Activated CD8-positive, alpha-beta memory T cell treated with anti-CD3 and anti-CD28 coated beads for 24 hours (primary cell): ENCODE measurements around the gene ZNF91.
"Not testable (repeated sequence)": the region's sequence is repeated elsewhere in the genome, so short reads cannot be mapped to it uniquely, and the experiment has no call there.

Experiments
- DNase-seq: peaks from one replicate; pipeline ENCODE4 v3.0.0-alpha.2; 2020

ZNF91 gene

DNA sequence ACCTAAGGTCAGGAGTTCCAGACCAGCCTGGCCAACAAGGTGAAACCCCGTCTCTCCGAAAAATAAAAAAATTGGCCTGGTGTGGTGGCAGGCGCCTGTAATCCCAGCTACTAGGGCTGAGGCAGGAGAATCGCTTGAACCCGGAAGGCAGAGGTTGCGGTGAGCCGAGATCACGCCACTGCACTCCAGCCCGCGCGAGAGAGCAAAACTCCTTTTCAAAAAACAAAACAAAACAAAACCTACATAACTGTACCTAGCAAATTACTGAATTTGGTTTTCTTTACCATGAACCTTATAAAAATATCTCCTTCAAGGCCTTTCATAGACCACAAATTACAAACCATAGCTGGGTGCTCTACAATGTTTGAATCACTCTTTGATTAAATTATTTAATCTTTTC lies 760 bp downstream of the ZNF91 start:
- peak; percentile 64 for DNase-seq

DNA sequence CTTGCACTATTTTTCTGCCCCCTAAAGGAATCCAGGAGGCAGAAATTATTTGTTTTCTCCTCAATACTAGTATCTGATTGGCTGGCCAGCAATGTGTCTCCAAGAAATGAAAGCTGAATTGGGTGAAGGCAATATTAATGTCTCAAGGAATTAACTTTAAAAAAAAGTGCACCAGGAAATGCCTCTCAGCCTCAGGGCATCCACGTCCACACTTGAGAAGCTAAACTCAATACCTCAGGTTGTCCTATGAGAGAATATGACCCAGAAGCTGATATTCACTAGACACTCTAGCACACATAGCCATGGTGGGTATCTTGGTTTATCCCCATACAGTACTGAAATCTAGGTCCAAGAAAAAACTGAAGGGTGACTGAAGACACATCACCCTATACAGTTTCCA lies 2.1 kb downstream of the ZNF91 start:
- DNase-seq: no peak

DNA sequence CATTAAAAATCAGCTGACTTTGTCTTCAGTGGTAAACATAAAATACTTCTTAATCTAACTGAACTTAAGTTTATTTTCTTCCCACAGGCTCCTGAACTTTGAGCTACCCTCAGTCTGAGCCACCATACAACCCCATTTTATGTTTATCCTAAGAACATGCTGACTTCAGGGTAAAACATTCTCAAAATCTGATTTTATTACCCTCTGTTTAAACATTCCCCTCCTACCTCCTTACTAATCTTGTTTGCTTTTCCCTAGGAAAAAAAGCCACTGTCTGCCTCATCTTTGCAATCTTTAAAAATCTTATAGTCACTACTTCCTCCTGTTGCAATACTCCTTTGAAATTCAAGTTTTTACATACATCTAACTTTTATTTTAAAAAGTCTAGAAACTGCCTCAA lies 4.0 kb downstream of the ZNF91 start:
- no peak for DNase-seq

DNA sequence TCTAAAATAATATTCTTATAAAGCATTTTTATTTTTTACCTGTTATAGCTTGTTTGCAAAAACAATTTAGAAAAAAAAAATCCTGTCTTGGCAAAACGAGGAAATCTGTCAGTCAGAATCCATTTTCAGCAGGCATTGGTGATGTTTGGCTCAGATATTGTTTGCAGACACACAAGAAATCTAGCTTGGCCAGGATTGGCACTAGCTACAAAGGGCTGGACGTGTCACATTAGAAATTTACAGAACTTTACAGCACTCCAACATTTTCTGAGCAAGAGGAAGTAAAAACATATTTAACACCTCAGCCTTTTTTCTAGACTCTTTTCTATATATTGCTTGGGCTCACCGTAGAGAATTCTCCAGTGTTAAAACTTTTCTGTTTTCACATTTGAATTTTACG lies 9.9 kb downstream of the ZNF91 start:
- DNase-seq: no peak

DNA sequence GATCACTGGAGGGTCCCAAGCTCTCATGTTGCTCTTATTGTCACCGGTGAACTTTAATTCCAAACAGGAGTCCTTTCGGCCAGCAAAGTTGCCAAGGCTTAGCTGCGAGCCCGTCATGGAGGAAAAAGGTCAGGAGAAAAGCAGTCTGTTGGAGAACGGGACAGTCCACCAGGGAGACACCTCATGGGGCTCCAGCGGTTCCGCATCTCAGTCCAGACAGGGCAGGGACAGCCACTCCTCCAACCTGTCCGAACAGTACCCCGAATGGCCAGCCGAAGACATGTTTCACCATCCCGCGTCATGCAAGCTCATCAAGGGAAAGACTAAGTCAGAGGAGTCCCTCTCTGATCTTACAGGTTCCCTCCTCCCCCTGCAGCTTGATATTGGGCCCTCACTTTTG lies 10.4 kb downstream of the ZNF91 start:
- DNase-seq: no peak

DNA sequence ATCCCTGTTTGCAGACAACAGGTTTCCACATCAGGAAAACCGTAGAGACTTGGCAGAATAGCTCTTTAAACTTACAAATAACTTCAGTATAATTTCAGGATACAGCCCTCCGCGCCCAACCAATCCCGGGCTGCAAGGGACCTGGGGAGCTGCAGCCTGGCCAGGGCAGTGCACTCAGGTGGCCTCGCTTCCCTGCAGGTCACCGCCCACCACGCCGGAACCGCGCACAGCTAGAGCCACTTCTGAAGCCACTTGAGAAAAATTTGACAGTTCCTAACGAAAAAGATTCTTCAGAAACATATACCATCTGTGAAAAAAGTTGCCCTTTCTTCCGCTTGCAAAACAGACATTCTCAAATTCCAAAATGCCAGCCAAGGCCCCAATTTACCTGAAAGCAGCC lies 11.1 kb downstream of the ZNF91 start:
- DNase-seq: no peak

DNA sequence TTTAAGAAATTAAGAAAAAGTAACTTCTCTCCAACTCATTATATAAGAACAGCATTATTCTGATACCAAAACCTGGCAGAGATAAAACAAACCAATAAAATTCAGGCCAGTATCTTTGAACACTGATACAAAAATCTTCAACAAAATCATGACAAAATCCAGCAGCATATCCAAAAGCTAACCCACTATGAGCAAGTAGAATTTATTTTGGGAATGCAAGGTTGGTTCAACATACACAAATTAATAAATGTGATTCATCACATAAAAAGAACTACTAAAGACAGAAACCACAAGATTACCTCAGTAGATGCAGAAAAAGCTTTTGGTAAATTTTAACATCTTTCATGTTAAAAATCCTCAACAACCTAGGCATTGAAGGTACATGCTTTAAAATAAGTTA lies 12.3 kb downstream of the ZNF91 start:
- no peak for DNase-seq

DNA sequence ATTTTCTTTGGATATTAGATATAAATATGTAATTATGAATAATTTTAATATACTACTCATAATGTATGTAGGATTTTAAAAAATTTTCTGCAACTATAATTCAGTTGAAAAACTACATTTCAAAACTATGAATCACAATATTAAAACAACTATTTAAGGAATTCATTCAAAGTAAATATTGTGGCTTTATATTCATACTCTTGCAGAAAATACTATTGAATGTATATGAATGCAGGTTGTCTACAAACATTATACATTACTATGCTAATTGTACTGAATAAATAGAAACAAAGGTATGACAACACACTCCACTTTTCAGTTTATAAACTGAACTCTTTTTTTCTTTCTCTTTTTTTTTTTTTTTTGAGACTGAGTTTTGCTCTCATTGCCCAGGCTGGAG lies 14.2 kb downstream of the ZNF91 start:
- DNase-seq: no peak

DNA sequence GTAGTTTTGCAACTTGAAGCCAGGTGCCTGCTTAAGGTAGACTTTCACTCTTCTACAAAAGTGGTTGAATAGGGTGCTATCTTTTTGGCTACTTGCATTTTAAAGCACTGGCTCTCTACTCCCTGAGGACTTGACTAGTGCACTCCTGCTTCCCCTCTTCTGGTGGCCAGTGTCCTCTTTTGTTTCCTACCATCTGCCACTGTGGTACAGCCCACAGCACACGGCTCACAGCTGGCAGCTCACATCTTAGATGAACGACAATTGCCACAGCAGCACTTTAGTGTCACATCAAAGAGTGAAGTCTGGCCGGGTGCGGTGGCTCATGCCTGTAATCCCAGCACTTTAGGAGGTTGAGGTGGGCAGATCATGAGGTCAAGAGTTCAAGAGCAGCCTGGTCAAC lies 15.6 kb downstream of the ZNF91 start:
- not testable (repeated sequence) for DNase-seq

DNA sequence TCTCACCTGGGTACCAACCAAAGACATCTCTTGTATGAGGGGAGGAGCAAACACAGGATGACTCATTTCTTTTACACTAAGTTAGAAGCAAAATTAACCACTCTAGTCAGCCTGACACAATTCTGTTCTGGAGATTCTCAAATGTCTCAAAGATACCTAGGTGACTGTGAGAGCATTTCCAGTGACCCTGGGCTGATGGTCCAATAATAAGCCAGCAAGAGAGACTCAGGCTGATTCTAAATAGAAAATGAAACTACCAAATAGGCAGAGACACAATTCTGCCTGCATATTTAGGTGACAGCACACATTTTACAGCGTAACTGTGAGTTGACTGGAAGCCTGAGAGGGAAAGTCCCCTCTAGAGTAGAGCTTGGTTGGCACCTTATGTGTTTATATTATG lies 16.3 kb downstream of the ZNF91 start:
- DNase-seq: no peak

DNA sequence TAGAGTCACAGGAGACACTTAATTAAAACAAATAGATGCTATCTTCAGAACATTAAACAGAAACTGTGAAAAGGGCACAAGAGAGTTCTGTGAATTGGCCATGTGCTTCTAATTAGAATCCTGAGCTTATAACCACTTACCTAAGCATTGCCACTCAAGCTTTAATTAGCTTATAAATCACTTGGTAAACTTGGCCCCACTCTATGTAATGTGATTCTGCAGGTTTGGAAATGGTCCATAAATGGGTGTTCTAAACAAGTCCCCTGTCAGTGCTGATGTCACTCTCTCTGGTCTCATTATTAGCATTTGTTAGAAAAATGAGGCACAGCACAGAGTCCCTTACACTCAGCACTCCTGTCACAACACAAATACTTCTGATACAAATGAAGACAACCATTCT lies 18.0 kb downstream of the ZNF91 start:
- no peak for DNase-seq

DNA sequence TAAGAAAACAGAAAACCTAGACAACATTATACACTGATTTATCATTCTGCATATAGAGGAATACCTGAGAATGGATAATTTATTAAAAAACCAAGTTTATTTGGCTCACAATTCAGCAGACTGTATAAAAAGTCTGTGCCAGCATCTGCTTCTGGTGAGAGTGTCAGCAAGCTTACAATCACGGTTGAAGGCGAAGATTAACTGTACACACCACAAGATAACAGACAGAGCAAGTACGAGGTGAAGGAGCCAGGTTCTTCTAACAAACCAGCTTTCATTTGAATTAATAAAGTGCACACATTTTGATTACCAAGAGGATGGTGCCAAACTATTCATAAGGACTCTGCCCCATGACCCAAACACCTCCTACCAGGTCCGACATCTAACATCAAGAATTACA lies 28.8 kb downstream of the ZNF91 start:
- DNase-seq: no peak

DNA sequence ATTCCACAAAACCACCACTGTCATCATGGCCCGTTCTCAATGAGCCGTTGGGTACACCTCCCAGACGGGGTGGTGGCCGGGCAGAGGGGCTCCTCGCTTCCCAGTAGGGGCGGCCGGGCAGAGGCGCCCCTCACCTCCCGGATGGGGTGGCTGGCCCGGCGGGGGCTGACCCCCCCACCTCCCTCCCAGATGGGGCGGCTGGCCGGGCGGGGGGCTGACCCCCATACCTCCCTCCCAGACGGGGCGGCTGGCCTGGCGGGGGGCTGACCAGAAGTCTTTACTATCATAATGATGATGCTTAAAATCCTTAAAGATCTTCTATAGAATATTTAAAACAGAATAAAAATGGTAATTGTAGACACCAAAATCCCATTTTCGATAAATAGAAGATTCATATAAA lies 29.2 kb downstream of the ZNF91 start:
- not testable (repeated sequence) for DNase-seq

DNA sequence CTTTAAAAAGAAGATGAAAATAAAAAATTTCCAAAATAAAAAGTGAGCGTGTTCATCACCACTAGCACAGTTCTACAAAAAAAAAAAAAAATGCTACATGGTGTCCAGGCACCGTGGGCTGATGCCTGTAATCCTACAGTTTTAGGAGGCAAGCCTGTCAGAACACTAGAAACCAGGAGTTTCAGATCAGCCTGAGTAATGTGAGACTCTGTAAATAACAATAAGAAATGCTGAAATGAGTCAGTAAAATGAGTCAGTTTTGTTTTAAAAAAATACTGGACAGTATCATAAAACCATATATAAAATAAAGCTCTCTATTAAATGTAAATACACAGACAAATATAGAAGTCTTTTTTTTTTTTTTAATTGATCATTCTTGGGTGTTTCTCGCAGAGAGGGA lies 30.0 kb downstream of the ZNF91 start:
- DNase-seq: no peak

DNA sequence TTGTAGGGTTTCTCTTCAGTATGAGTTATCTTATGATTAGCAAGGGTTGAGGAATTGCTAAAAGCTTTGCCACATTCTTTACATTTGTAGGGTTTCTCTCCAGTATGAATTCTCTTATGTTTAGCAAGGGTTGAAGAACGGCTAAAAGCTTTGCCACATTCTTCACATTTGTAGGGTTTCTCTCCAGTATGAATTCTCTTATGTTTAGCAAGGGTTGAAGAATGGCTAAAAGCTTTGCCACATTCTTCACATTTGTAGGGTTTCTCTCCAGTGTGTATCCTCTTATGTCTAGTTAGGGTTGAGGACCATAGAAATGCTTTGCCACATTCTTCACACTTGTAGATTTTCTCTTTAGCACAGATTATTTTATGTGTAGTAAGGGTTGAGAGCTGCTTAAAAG lies 33.4 kb downstream of the ZNF91 start:
- DNase-seq: not testable (repeated sequence)

DNA sequence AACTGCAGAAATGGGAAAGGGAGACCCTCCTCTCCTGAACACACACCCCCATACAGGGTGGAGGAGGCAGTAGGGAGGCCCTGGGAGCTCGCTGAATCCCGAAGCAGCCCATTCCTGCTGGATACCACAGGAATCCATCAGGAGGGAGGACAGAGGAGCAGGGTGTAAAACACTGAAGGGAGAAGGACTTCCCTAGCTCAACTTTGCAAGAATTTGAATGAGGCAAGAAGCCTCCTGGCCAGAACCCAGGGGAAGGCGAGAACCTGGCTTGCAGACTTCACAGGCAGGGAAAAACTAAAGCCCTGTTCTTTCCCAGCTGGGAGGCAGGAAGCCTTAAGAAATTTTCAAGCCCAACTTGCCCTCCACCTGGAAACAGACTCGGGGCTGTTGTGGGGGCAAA lies 43.5 kb downstream of the ZNF91 start:
- DNase-seq: no peak

DNA sequence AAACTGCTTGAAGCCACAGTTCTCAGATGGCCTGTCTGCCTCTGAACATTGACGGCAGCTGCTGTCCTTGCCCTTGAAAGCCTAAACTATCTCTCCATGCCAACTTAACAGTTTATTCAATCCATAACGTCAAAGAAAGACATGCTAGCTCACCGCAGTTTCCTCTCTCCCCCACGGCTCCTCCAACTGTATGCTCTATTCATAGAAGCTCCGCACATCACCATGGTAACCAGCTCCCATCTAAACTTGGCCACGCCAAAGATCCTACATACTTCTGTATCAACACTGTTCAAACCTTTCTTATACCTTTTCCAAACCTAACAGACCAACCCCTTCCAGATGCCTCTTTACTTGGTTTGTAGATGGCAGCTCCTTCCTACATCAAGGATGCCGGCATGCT lies 48.6 kb downstream of the ZNF91 start:
- no peak for DNase-seq

DNA sequence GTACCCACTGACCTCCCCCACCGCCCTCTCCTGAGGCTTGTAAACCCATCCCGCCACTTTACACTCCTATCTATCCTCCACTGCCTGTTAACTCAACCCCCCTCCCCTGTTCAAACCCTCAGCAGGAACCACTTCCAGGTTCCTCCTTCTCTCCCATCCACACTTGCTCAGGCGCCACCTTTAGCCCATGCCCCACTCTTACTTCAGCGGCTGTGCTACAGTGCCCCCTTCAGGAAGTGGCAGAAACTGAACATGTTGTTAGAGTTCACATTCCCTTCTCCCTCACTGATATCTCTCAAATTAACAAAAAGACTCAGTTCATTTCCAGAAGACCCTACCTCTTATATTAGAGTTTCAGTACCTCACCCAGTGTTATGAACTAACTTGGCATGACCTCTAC lies 49.4 kb downstream of the ZNF91 start:
- no peak for DNase-seq

DNA sequence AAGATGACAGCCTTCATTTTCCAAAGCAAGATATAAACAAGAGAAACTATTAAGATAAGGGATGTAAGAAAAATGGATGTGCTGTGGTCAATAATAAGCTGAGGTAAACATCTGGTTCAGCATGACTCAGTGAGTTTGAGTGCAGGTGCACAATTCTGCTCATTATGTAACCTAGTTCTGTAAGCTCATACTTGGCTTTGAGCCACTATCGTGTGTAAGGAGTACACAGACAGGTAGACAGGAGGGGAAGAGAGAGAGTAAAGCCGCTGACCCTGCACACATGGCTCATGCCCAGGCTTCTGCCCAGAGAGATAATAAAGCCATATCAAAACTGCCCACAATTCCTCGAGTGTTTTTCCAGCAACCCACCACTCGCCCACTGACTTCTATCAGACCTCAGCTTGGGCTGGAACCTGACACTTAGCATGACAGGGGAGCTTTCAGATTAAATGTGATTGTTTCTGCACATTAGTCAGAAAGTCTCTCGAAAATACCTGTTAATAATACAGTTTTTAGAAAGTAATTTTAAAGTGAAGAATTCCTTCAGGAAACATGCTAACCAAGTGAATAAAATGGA lies 51.7 kb downstream of the ZNF91 start:
- no peak for DNase-seq

DNA sequence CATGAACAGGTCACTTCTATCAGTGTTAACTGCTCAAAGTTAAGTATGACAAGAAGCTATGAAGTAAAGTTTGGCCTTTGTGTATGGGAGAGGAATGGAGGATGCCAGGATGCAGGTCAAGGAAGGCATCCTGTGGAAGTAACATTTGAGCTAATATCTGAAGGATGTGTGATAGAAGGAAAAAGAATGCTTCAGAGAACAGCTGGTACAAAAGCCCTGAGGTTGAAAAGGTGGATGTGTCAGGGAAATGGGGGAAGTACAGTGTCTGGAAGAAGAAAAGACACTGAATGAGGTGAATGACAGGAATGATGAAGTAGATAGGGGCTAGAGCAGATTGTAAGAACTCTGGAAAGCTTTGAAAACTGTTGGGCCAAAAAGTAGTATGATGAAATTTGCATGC lies 67.1 kb downstream of the ZNF91 start:
- no peak for DNase-seq

DNA sequence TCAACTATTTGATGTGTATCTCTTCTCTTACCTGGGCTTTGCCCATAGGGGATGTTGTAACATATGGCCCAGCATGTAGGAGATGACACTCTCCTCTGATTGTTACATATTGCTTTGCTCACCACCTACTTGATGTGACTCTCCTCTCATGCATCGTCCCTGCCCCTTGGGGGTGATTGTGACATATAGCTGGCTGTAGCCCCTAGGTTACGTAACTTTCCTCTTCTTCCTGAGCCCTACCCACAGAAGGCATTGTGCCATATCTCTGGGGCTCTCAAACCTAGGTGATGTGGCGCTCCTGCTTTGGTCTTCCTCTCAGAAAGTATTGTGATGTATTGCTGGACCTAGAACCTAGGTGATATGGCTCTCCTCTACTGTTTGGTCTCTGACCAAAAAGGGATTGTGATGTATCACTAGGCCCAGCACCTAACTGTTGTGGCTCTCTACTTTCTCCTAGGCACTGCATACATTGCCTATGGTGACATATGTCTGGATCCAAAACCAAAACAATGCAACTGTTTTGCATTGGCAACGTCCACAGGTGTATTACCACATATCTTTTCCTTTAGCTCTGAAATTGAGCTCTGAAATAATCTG lies 73.2 kb downstream of the ZNF91 start:
- no peak for DNase-seq

DNA sequence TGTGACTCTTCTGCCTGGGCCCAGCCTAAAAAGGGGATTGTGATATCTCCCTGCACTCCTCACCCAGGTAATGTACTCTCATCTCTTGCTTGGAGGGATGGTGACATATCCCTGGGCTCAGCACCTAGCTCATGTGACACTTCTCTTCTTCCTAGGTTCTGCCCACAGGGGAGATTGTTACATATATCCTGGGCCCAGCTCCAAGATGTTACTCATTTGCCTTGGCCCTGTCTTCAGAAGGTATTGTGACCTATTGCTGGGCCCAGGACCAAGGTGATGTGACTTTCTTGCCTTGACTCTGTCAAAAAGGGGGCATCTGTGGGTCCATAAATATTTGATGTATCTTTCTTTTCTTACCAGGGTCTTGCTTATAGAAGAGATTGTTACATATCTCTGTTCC lies 73.9 kb downstream of the ZNF91 start:
- not testable (repeated sequence) for DNase-seq

DNA sequence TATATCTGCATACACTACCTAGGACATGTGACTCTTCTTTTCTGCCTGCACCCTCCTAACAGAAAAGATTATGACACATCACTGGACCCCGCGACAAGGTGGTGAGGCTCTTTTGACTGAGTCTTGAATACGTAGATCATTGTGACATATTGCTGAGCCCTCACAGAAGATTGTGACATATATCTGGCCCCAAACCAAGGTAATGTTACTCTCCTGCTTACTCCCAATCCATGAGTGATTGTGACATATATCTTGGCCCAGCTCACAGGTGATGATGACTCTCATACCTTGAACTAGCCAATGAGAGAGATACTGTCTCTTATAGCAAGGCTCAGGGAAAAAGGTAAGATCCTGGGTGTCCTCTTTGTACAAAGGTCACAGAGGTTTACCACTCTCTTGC lies 75.7 kb downstream of the ZNF91 start:
- DNase-seq: not testable (repeated sequence)

DNA sequence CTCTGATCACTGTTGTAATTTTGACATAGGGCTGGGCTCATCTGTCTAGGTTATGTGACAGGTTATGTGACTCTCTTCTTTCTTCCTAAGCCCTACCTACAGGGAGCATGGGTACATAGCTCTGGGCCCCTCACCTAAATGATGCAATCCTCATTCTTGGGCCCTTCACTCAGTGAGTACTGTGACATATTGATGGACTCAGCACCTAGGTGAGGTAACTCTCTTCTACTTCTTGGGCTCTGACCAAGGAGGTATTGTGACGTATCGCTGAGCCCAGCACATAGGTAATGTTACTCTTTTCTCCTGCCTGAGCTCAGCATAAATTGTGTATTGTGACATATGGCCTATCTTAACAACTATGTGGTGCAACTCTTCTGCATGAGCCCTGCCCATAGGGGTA lies 76.3 kb downstream of the ZNF91 start:
- DNase-seq: not testable (repeated sequence)

DNA sequence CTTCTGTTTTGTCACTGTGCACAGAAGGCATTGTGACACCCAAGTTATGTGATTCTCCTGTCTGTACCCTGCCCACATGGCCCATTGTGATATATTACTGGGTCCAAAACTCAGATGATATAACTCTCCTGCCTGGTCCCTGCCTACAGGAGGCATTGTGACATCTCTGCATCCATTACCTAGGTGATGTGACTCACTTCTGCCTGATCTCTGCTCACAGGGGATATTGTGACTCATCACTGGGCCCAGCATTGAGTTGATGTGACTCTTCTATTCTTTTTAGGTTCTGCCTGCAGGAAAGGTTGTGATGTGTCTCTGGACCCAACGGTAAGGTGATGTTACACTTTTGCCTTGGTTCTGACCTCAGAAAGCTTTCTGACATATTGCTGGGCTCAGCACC lies 77.1 kb downstream of the ZNF91 start:
- DNase-seq: no peak

DNA sequence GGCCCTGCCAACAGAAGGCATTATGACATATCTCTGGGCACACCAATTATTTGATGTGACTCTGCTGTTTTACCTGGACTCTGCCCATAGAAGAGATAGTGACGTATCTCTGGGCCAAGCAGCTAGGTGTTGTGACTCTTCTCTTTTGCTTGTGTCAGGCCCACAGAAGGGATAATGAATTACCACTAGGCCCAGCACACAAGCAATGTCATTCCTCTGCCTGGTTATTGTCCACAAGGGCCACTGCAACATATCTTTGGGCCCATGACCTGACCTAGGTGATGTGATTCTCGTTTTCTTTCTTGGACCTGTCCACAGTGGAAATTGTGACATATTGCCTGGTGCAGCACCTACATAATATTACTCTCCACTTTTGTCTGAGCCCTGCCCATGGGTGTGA lies 80.0 kb downstream of the ZNF91 start:
- no peak for DNase-seq
